HUES48 (cell line): ENCODE results near the gene CACNA1C.

ENCODE experiments used
- H3K27ac ChIP-seq: one replicate; pipeline ENCODE4 v1.7.0; 2013; ENCODE audit warnings: low read depth, low read length, inconsistent platforms
- H3K27me3 ChIP-seq: 2 replicates; pipeline ENCODE4 v1.6.1; 2013; ENCODE audit warnings: mild to moderate bottlenecking, low read length; ENCODE audit not compliant: control insufficient read depth, insufficient read depth
- H3K36me3 ChIP-seq: 2 replicates; pipeline ENCODE4 v1.6.1; 2013; ENCODE audit warnings: low read length; ENCODE audit not compliant: control insufficient read depth, insufficient read depth
- H3K4me1 ChIP-seq: 2 replicates; pipeline ENCODE4 v1.6.1; 2013; ENCODE audit warnings: mild to moderate bottlenecking, low read length; ENCODE audit not compliant: control insufficient read depth, insufficient read depth
- H3K4me3 ChIP-seq: 2 replicates; pipeline ENCODE4 v1.5.1; 2013; ENCODE audit warnings: mild to moderate bottlenecking, low read depth, low read length
- H3K9ac ChIP-seq: 2 replicates; pipeline ENCODE4 v1.6.1; 2013; ENCODE audit warnings: mild to moderate bottlenecking, low read depth, low read length, moderate library complexity
- H3K9me3 ChIP-seq: 2 replicates; pipeline ENCODE4 v1.6.1; 2013; ENCODE audit warnings: low read length; ENCODE audit not compliant: control insufficient read depth, insufficient read depth

CACNA1C gene

DNA sequence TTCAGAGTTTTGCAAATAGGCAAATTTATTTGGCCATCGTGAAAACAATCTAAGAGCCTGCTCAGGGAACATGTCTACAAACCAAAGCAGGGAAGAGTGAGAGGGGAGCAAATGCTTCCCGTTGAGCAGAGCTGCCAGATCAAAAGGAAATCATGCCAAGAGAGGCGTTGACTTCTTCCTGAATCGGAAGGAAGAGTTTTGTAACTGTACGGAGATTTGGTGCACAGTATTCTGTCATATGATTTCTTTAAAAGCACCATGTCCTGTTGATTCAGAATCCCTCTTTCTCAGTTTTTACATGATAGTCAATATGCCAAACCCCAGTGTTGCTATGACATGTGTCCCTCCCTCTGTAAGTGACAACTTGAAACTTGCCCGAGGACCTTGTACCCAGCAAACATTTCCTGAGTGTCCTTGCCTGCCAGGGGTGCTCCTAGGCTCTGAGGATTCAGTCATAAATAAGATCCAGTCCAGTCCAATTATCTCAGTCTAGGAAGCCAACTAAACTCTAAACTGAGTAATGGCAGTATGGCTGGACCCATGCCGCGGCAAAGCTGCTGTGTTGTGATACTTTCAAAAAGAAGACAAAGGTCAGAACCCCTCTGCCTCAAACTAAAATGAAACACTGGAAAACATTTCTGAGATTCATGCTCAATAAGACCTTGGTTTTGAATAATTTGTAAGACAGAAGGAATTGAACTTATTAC is 441.9 kb downstream of the CACNA1C start:
- Histone ChIP-seq H3K9ac (no peak overlapping the region), H3K4me1 (no peaks in the 10 kb centered on the region), H3K27me3 (no peaks in the 10 kb centered on the region), H3K36me3 (no peaks in the 10 kb centered on the region), H3K9me3 (no peaks in the 10 kb centered on the region), H3K27ac (no peak overlapping the region), H3K4me3 (no peak overlapping the region)

DNA sequence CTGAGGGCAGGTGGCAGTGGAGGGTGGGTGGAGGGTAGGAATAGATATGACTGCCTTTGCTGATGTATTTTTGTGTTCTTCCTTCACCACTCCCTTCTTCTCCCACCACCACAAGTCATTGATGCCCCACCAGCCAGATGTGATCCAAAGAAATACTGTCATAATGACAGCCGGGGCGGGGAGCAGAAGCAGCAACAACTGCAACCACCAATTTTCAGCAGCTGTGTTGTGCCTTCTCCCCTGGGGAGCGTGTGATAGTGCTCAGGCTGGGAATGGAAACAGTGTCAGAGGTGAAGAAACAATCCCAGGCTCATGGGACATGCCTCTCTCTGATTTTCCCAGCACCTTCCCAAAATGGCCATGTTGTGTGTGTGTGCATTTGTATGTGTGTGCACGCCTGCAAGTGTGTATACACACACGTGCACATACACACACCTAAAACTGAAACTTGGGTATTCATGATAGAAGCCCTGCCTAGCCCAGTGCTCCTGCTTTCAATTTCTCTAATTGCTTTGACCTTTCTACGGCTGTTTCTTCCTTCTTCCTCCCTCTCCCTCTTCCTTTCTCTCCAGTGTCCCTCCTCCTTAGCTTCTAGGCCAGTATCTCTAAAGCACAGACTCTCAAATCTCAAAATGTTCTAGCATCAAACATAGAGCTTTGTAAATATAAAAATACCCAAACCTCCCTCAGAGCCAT is 442.8 kb downstream of the CACNA1C start:
- H3K9me3 ChIP-seq, result no peaks in the 10 kb centered on the region

DNA sequence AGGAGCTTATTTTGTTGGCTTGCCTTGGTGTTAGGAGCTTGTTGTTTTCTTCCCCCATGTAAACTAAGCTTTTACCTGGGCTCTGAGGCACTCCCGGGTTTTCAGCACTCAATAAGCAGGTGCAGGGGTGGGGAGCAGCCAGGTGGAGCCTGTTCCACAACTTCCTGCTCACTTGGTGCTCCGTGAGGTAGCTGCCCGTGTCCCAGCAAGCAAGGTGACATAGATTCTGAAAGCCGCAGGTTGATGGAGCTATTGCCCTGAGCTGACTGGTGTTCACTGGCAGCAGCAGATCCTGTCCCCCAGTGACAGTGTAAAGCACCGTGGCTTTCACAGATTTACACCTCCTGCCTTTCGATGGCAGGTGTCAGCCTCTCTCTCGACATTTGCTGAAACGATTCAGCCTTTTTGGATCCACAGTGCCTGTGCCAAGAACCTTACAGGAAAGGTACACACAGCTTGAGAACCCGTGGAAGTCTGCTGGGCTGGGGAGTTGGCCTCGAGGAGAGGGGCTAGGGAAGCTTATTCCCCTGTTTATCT is 446.2 kb downstream of the CACNA1C start:
- no peak overlapping the region for H3K9ac ChIP-seq

More for the DNA sequence above, 442.8 kb downstream of the CACNA1C start:
- Histone ChIP-seq H3K4me1 (no peaks in the 10 kb centered on the region), H3K9ac (no peak overlapping the region), H3K36me3 (no peaks in the 10 kb centered on the region), H3K27me3 (no peaks in the 10 kb centered on the region), H3K27ac (no peak overlapping the region), H3K4me3 (no peak overlapping the region)

DNA sequence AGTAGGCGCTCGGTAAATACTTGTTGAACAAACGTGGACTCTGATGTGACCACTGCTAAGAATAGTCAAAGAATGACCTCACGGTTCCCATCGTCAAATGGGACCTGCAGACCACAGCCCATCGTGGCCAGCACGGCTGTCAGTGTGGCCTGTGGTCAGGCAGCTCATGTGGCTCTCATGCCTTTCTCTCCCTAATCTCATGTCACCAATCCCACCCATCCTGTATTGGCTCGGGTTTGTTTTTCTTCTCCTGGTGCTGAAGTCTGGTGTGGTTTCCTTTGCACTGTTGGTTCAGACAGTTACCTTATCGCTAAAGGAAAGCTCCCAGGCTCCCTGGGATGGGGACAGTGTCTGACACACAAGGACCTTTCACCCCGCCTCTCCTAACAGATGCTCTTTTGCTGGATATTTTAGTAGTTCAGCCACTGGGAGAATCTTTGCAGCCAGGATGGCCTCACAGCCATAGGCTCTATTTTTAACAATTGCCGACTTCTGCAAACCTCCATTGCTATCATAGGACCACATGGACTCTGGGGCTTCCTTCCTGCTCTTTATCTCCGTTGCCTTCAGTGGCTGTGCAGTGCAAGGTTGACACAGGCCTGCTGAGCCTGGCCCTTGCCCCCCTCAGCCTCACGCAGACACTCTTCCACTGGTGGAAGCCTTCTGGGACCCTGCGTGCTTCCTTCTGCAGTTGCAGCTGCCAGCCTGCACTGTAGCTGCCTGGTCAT is 448.8 kb downstream of the CACNA1C start:
- H3K9ac ChIP-seq, result no peak overlapping the region
- no peaks in the 10 kb centered on the region for H3K36me3 ChIP-seq
- no peak overlapping the region for H3K27ac ChIP-seq
- H3K4me1 ChIP-seq, result no peaks in the 10 kb centered on the region
- H3K9me3 ChIP-seq, result no peaks in the 10 kb centered on the region
- no peak overlapping the region for H3K4me3 ChIP-seq
- H3K27me3 ChIP-seq, result no peaks in the 10 kb centered on the region

More for the DNA sequence above, 446.2 kb downstream of the CACNA1C start:
- H3K9me3 ChIP-seq, result no peaks in the 10 kb centered on the region
- no peaks in the 10 kb centered on the region for H3K27me3 ChIP-seq
- H3K4me3 ChIP-seq, result no peak overlapping the region
- no peaks in the 10 kb centered on the region for H3K4me1 ChIP-seq
- no peaks in the 10 kb centered on the region for H3K36me3 ChIP-seq
- no peak overlapping the region for H3K27ac ChIP-seq

DNA sequence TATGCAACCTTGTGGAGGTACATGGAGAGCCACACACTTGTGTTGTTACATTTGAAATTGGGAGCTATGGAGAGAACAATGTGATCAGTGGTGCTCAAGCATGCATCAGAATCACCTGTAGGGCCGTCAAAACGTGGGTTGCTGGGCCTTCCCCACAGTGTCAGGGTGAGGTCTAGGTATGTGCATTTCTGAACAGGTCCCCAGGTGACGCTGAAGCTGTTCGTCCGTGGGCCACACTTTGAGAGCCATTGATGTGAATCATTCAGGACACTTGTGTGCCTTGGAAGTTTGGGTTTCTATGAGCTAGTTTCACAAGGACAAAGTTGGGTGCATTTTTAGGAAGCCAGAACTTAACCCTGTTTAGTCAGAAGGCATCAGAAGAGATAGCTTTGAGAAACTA is 450.2 kb downstream of the CACNA1C start:
- H3K9me3 ChIP-seq, result no peaks in the 10 kb centered on the region
- H3K4me3 ChIP-seq, result no peak overlapping the region
- H3K9ac ChIP-seq, result no peak overlapping the region
- peaks cover 4% of the 10 kb centered on the region; the same call in 1 of the 2 replicates for H3K4me1 ChIP-seq
- H3K27me3 ChIP-seq, result no peaks in the 10 kb centered on the region
- H3K36me3 ChIP-seq, result no peaks in the 10 kb centered on the region
- no peak overlapping the region for H3K27ac ChIP-seq

DNA sequence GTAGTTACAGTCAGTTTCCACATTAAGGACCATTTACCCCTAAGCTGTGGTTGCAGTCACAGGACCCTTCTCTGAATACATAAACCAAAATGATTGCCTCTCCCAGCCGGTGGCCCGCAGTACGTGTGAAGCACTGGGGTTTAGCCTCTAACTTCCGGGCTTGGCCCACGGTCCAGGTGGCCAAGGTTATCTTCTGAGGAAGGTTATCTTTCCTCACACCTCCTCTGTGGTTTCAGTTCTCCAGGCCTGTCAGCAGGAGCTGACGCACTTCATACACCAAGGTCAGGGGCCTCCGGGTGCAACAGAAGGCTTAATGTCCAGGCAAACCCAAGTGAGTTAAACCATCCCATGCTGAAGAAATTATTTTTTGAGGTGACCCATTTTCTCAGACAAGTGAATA is 451.0 kb downstream of the CACNA1C start:
- Histone ChIP-seq H3K27me3 (no peaks in the 10 kb centered on the region), H3K27ac (no peak overlapping the region), H3K36me3 (no peaks in the 10 kb centered on the region), H3K9ac (no peak overlapping the region), H3K4me1 (peaks cover 4% of the 10 kb centered on the region; the same call in 1 of the 2 replicates), H3K4me3 (no peak overlapping the region), H3K9me3 (no peaks in the 10 kb centered on the region)

DNA sequence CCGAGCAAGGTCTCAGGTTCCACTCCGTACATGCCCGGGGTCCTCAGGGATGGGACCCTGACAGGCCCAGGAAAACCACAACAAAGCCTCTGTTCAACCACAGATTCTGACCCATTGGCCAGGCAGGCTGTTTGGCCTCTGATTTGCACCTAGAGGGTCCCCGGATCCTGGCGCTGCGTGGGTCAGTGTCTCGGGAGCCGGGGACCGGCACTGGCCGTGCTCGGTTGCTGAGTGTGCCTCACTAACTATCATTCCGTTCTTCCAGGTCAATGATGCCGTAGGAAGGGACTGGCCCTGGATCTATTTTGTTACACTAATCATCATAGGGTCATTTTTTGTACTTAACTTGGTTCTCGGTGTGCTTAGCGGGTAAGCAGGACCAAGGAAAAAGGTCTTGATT is 451.8 kb downstream of the CACNA1C start:
- no peak overlapping the region for H3K4me3 ChIP-seq
- no peaks in the 10 kb centered on the region for H3K27me3 ChIP-seq
- H3K36me3 ChIP-seq, result no peaks in the 10 kb centered on the region
- H3K9me3 ChIP-seq, result no peaks in the 10 kb centered on the region
- H3K4me1 ChIP-seq, result peaks cover 4% of the 10 kb centered on the region; the same call in 1 of the 2 replicates
- no peak overlapping the region for H3K9ac ChIP-seq
- H3K27ac ChIP-seq, result no peak overlapping the region

DNA sequence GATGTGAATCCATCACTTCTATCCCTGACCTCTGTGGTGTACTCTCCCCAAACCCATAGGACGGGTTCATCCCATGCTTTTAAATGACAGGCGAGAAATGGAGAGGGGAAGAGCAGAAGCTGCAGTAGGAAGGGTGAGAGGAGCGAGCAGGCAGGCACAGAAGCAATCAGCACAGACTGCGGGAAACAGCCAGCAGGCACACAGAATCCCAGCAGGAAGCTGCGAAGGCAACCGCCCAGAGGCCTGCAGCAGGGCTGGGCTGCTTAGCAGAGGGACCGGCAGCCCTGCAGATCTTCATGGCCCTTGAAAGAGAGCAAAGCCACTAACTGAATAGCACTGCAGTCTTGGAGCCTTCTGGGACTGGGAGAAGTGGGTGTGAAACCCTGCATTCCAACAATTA is 455.0 kb downstream of the CACNA1C start:
- H3K9ac ChIP-seq, result no peak overlapping the region
- peaks cover 4% of the 10 kb centered on the region; the same call in 1 of the 2 replicates for H3K4me1 ChIP-seq
- H3K9me3 ChIP-seq, result no peaks in the 10 kb centered on the region
- H3K27me3 ChIP-seq, result no peaks in the 10 kb centered on the region
- no peak overlapping the region for H3K27ac ChIP-seq
- H3K4me3 ChIP-seq, result no peak overlapping the region
- H3K36me3 ChIP-seq, result no peaks in the 10 kb centered on the region

DNA sequence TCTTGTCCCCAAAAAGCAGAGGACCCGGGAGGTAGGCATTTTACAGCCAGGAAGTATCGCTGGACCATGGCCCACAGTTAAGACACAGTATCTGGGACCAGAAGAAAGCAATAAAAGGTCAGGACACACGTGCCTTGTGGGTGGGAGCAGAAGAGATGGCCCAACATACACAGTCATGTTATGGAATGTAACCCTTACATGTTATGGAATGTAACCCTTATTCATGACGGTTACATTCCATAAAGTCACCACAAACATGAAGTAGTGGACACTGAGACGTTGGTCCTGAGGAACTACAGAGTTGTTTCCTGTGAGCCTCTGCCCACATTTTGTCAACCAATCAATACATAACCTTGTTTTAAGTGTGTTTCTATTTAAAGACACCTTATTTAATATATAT is 456.4 kb downstream of the CACNA1C start:
- Histone ChIP-seq H3K36me3 (no peaks in the 10 kb centered on the region), H3K4me1 (peaks cover 4% of the 10 kb centered on the region; the same call in 1 of the 2 replicates), H3K9me3 (no peaks in the 10 kb centered on the region), H3K27me3 (no peaks in the 10 kb centered on the region), H3K27ac (no peak overlapping the region), H3K4me3 (no peak overlapping the region), H3K9ac (no peak overlapping the region)

DNA sequence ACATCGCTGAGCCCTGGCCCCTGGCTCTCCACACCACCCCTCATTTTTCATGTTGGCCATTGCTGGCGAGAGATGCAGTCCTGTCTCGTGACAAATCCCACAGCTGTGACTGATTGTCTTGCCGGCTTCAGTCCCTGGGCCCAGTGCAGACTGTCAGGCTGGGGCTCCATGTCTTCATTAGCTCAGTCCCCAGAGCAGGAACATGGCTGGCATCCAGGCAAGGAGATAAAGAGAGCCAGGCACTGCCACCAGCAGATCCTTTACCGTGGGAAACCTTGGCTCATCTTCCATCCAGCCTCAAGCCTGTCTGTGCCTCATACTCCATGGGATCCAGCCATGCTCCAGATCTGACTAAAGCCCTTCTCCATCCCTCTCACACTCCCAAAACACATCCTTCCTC is 457.3 kb downstream of the CACNA1C start:
- Histone ChIP-seq H3K27me3 (no peaks in the 10 kb centered on the region), H3K36me3 (no peaks in the 10 kb centered on the region), H3K4me1 (peaks cover 4% of the 10 kb centered on the region; the same call in 1 of the 2 replicates), H3K9ac (no peak overlapping the region), H3K9me3 (no peaks in the 10 kb centered on the region), H3K27ac (no peak overlapping the region), H3K4me3 (no peak overlapping the region)
